ENCODE measurements around the gene CAMKMT.

Gene CAMKMT

GRCh38 chr2:44632931-44633689 lies 271.4 kb downstream of the CAMKMT start:
- ChIA-PET CTCF (no interaction called here), POLR2A (ENCODE audit: low non-redundant PET) (no interaction called here)
- no peak overlapping the region for H3K27ac ChIP-seq
- DNase-seq (ENCODE audit: low spot score) = no peak
- no peak for TF ChIP-seq CTCF (conservative IDR thresholded peaks at IDR 0.05; ENCODE audit: low read depth)

- TF ChIP-seq CTCF (conservative IDR thresholded peaks at IDR 0.05; ENCODE audit: low read depth) = no peak
- H3K27ac ChIP-seq = no peak overlapping the region
- no peak for DNase-seq (ENCODE audit: low spot score)
- CTCF ChIA-PET = no interaction called here
- POLR2A ChIA-PET (ENCODE audit: low non-redundant PET) = no interaction called here
Measured at GRCh38 chr2:44635725-44636124, 274.0 kb downstream of the CAMKMT start.

GRCh38 chr2:44638649-44639048 lies 276.9 kb downstream of the CAMKMT start:
- ChIA-PET POLR2A (ENCODE audit: low non-redundant PET) (no interaction called here), CTCF (interaction anchor here (0.8 kb wide), 1 partner anchor 160 kb away, joined by 3 read pairs; no protein-coding TSS in a partner anchor)
- DNase-seq (ENCODE audit: low spot score) = no peak
- no peak for TF ChIP-seq CTCF (conservative IDR thresholded peaks at IDR 0.05; ENCODE audit: low read depth)
- no peak overlapping the region for H3K27ac ChIP-seq

- no peak overlapping the region for H3K27ac ChIP-seq
- CTCF ChIA-PET = no interaction called here
- no peak for DNase-seq (ENCODE audit: low spot score)
- no peak for TF ChIP-seq CTCF (conservative IDR thresholded peaks at IDR 0.05; ENCODE audit: low read depth)
- POLR2A ChIA-PET (ENCODE audit: low non-redundant PET) = no interaction called here
Measured at GRCh38 chr2:44639399-44639798, 277.7 kb downstream of the CAMKMT start.

GRCh38 chr2:44642123-44642857 lies 280.5 kb downstream of the CAMKMT start:
- TF ChIP-seq CTCF (conservative IDR thresholded peaks at IDR 0.05; ENCODE audit: low read depth) = no peak
- DNase-seq (ENCODE audit: low spot score) = no peak
- ChIA-PET POLR2A (ENCODE audit: low non-redundant PET) (no interaction called here), CTCF (no interaction called here)
- no peak overlapping the region for H3K27ac ChIP-seq

GRCh38 chr2:44645937-44646336 lies 284.2 kb downstream of the CAMKMT start:
- no peak for DNase-seq (ENCODE audit: low spot score)
- no peak overlapping the region for H3K27ac ChIP-seq
- POLR2A ChIA-PET (ENCODE audit: low non-redundant PET) = no interaction called here
- CTCF ChIA-PET = no interaction called here
- TF ChIP-seq CTCF (conservative IDR thresholded peaks at IDR 0.05; ENCODE audit: low read depth) = no peak

Data from RWPE1 (cell line).